ENCODE data around the gene RGS9.

The RGS9 gene

GRCh38 chr17:65265276-65265675 lies 128.1 kb downstream of the RGS9 start:
- H3K4me3 ChIP-seq (ENCODE audit: insufficient read depth, low read length, poor library complexity, severe bottlenecking), result no peak overlapping the region
- H3K79me2 ChIP-seq (ENCODE audit: insufficient read depth, low read length), result no peaks in the 10 kb centered on the region
- no peaks in the 10 kb centered on the region for H3K36me3 ChIP-seq (ENCODE audit: low read length)
- H3K9me2 ChIP-seq (replicated peaks; ENCODE audit: insufficient read depth, low read length), result no peaks in the 10 kb centered on the region
- no peak overlapping the region for H2AFZ ChIP-seq (ENCODE audit: low read depth, low read length, severe bottlenecking)
- no peaks in the 10 kb centered on the region for H3K9me3 ChIP-seq (ENCODE audit: insufficient read depth, low read length)
- H3K9ac ChIP-seq (ENCODE audit: low read length), result no peak overlapping the region
- no peaks in the 10 kb centered on the region for H4K20me1 ChIP-seq (ENCODE audit: low read depth, low read length)
- H3K27ac ChIP-seq (ENCODE audit: low read depth, low read length), result no peak overlapping the region
- H3K4me2 ChIP-seq (ENCODE audit: low read depth, low read length, poor library complexity, severe bottlenecking), result no peak overlapping the region
- no peaks in the 10 kb centered on the region for H3K27me3 ChIP-seq (ENCODE audit: low read length)
- no peak for TF ChIP-seq EZH2phosphoT487 (conservative IDR thresholded peaks at IDR 0.05; ENCODE audit: low read length)
- TF ChIP-seq CTCF (IDR thresholded peaks at IDR 0.05; ENCODE audit: insufficient read depth, low read length, poor library complexity, severe bottlenecking), result no peak
- H3F3A ChIP-seq (ENCODE audit: insufficient read depth), result no peaks in the 10 kb centered on the region

DNA sequence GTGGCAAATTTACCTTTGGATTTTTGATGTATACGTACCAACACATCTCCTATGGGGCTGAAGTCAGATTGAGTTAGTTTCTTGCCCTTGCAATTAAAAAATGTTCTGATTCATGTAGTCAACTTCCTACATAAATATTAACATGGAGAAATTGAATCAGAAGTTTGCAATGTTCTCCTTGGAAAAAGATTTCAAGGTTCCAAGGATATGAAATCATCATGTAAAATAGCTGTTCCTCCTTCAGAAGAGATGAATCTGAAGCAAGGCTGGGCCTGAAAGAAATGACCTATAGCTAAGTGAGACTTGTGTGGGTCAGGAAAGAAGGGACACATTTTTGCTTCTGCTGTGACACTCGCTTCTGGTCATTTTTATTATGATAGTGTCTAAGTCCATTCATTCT lies 131.7 kb downstream of the RGS9 start:
- no peak overlapping the region for H3K9ac ChIP-seq (ENCODE audit: low read length)
- TF ChIP-seq EZH2phosphoT487 (conservative IDR thresholded peaks at IDR 0.05; ENCODE audit: low read length) (no peak), CTCF (IDR thresholded peaks at IDR 0.05; ENCODE audit: insufficient read depth, low read length, poor library complexity, severe bottlenecking) (no peak)
- H3K4me3 ChIP-seq (ENCODE audit: insufficient read depth, low read length, poor library complexity, severe bottlenecking), result no peak overlapping the region
- H2AFZ ChIP-seq (ENCODE audit: low read depth, low read length, severe bottlenecking), result no peak overlapping the region
- H3K9me2 ChIP-seq (replicated peaks; ENCODE audit: insufficient read depth, low read length), result no peaks in the 10 kb centered on the region
- H4K20me1 ChIP-seq (ENCODE audit: low read depth, low read length), result no peaks in the 10 kb centered on the region
- H3K27ac ChIP-seq (ENCODE audit: low read depth, low read length), result no peak overlapping the region
- no peak overlapping the region for H3K4me2 ChIP-seq (ENCODE audit: low read depth, low read length, poor library complexity, severe bottlenecking)
- no peaks in the 10 kb centered on the region for H3K36me3 ChIP-seq (ENCODE audit: low read length)
- no peaks in the 10 kb centered on the region for H3K27me3 ChIP-seq (ENCODE audit: low read length)
- H3F3A ChIP-seq (ENCODE audit: insufficient read depth), result no peaks in the 10 kb centered on the region
- no peaks in the 10 kb centered on the region for H3K9me3 ChIP-seq (ENCODE audit: insufficient read depth, low read length)
- H3K79me2 ChIP-seq (ENCODE audit: insufficient read depth, low read length), result no peaks in the 10 kb centered on the region

GRCh38 chr17:65270499-65271253 lies 133.5 kb downstream of the RGS9 start:
- no peaks in the 10 kb centered on the region for H3K9me2 ChIP-seq (replicated peaks; ENCODE audit: insufficient read depth, low read length)

More at GRCh38 chr17:65270499-65271253, 133.5 kb downstream of the RGS9 start:
- H3K9ac ChIP-seq (ENCODE audit: low read length), result no peak overlapping the region
- no peaks in the 10 kb centered on the region for H3F3A ChIP-seq (ENCODE audit: insufficient read depth)
- no peak overlapping the region for H3K27ac ChIP-seq (ENCODE audit: low read depth, low read length)
- H3K27me3 ChIP-seq (ENCODE audit: low read length), result no peaks in the 10 kb centered on the region
- no peak overlapping the region for H3K4me3 ChIP-seq (ENCODE audit: insufficient read depth, low read length, poor library complexity, severe bottlenecking)
- no peaks in the 10 kb centered on the region for H4K20me1 ChIP-seq (ENCODE audit: low read depth, low read length)
- no peaks in the 10 kb centered on the region for H3K36me3 ChIP-seq (ENCODE audit: low read length)
- no peak overlapping the region for H2AFZ ChIP-seq (ENCODE audit: low read depth, low read length, severe bottlenecking)
- no peaks in the 10 kb centered on the region for H3K9me3 ChIP-seq (ENCODE audit: insufficient read depth, low read length)
- no peak overlapping the region for H3K4me2 ChIP-seq (ENCODE audit: low read depth, low read length, poor library complexity, severe bottlenecking)
- no peaks in the 10 kb centered on the region for H3K79me2 ChIP-seq (ENCODE audit: insufficient read depth, low read length)
- no peak for TF ChIP-seq EZH2phosphoT487 (conservative IDR thresholded peaks at IDR 0.05; ENCODE audit: low read length)
- TF ChIP-seq CTCF (IDR thresholded peaks at IDR 0.05; ENCODE audit: insufficient read depth, low read length, poor library complexity, severe bottlenecking), result no peak

Measured in SU-DHL-6 (cell line).